HK-2 (cell line): ENCODE results near the gene KTI12.
"Not testable (repeated sequence)": the region's sequence is repeated elsewhere in the genome, so short reads cannot be mapped to it uniquely, and the experiment has no call there.

Experiments
- DNase-seq: peaks from one replicate; pipeline ENCODE4 v3.0.0-alpha.2; 2018; ENCODE audit not compliant: unreplicated experiment

Gene KTI12

GRCh38 chr1:52033190-52034049 is at the start of gene KTI12:
TSS of gene KTI12 (minus strand) at chr1:52033810. CDS start at chr1:52033761, 49 bp downstream.
- DNase-seq = peak; percentile 83

GRCh38 chr1:52080014-52080415 is 46.4 kb upstream of the KTI12 start:
- no peak for DNase-seq

GRCh38 chr1:52077277-52077676 is 43.7 kb upstream of the KTI12 start:
- DNase-seq = not testable (repeated sequence)

GRCh38 chr1:52072291-52072690 is 38.7 kb upstream of the KTI12 start:
- DNase-seq = no peak

- DNase-seq = no peak
These were observed 37.1 kb upstream of the KTI12 start for GRCh38 chr1:52070704-52071103.

- no peak for DNase-seq
These were observed 29.6 kb upstream of the KTI12 start for GRCh38 chr1:52063192-52063591.

- no peak for DNase-seq
These were observed 27.2 kb upstream of the KTI12 start for GRCh38 chr1:52060822-52061221.

GRCh38 chr1:52059888-52060287 is 26.3 kb upstream of the KTI12 start:
- no peak for DNase-seq

- DNase-seq = no peak
These were observed 25.7 kb upstream of the KTI12 start for GRCh38 chr1:52059321-52059720.

GRCh38 chr1:52057876-52058415 is 24.3 kb upstream of the KTI12 start:
- no peak for DNase-seq

GRCh38 chr1:52057255-52057654 is 23.6 kb upstream of the KTI12 start:
- DNase-seq = no peak

GRCh38 chr1:52056937-52057231 is 23.3 kb upstream of the KTI12 start:
- DNase-seq = no peak

- peak; percentile 94 for DNase-seq
These were observed 22.7 kb upstream of the KTI12 start, which contains the start of gene BTF3L4 for GRCh38 chr1:52056163-52056936. TSS of gene BTF3L4 (plus strand) at chr1:52056295. CDS start at chr1:52059848, 3,553 bp downstream.

GRCh38 chr1:52055866-52056162 is 22.2 kb upstream of the KTI12 start:
- DNase-seq = no peak

GRCh38 chr1:52055066-52055865 is 21.7 kb upstream of the KTI12 start, which contains the start of gene TXNDC12:
TSS of gene TXNDC12 (minus strand) at chr1:52055191. CDS start at chr1:52055096, 95 bp downstream.
- DNase-seq = peak; percentile 84

GRCh38 chr1:52054496-52055065 is 21.0 kb upstream of the KTI12 start:
- peak; percentile 2 for DNase-seq

- no peak for DNase-seq
These were observed 20.3 kb upstream of the KTI12 start for GRCh38 chr1:52053862-52054261.

GRCh38 chr1:52049337-52049736 is 15.7 kb upstream of the KTI12 start:
- DNase-seq = not testable (repeated sequence)

- not testable (repeated sequence) for DNase-seq
These were observed 12.1 kb upstream of the KTI12 start for GRCh38 chr1:52045666-52046195.

GRCh38 chr1:52045236-52045635 is 11.6 kb upstream of the KTI12 start:
- DNase-seq = no peak

- no peak for DNase-seq
These were observed 8.1 kb upstream of the KTI12 start for GRCh38 chr1:52041551-52042185.
